Mesendoderm (in vitro differentiated cells): Measurements from ENCODE around the gene MYO1E.
A peak's percentile ranks its signal among the peaks of the same experiment; 100 is the strongest.

Experiments used
- DNase-seq: peaks from one replicate; pipeline ENCODE4 v3.0.0; 2013
- H2AK5ac ChIP-seq: 2 replicates; pipeline ENCODE4 v1.6.1; 2013; ENCODE audit warnings: low read length, inconsistent platforms
- H2BK120ac ChIP-seq: 2 replicates; pipeline ENCODE4 v1.6.1; 2013; ENCODE audit warnings: low read depth, mild to moderate bottlenecking, low read length, moderate library complexity, mixed read lengths
- H2BK15ac ChIP-seq: replicated peaks from 2 replicates; pipeline ENCODE4 v1.6.1; 2013; ENCODE audit warnings: low read depth, mild to moderate bottlenecking, moderate library complexity
- H2BK5ac ChIP-seq: 2 replicates; pipeline ENCODE4 v1.6.1; 2013; ENCODE audit warnings: low read length, inconsistent platforms
- H3K18ac ChIP-seq: 2 replicates; pipeline ENCODE4 v1.6.1; 2013; ENCODE audit warnings: mild to moderate bottlenecking, low read length, mixed read lengths
- H3K23ac ChIP-seq: one replicate; pipeline ENCODE4 v1.6.1; 2013; ENCODE audit warnings: low read length
- H3K27ac ChIP-seq: 2 replicates; pipeline ENCODE4 v1.5.1; 2013; ENCODE audit warnings: low read depth, mild to moderate bottlenecking, inconsistent platforms, low read length, moderate library complexity
- H3K27me3 ChIP-seq: 2 replicates; pipeline ENCODE4 v1.6.1; 2013; ENCODE audit warnings: low read length, control low read depth, mild to moderate bottlenecking, inconsistent platforms; ENCODE audit not compliant: insufficient read depth, poor library complexity
- H3K36me3 ChIP-seq: 2 replicates; pipeline ENCODE4 v1.6.1; 2013; ENCODE audit warnings: low read length, inconsistent platforms; ENCODE audit not compliant: control insufficient read depth, insufficient read depth
- H3K4ac ChIP-seq: one replicate; pipeline ENCODE4 v1.6.1; 2013; ENCODE audit warnings: low read depth, mild to moderate bottlenecking, low read length, moderate library complexity
- H3K4me1 ChIP-seq: 2 replicates; pipeline ENCODE4 v1.6.1; 2013; ENCODE audit warnings: low read depth, low read length, inconsistent platforms; ENCODE audit not compliant: control insufficient read depth
- H3K4me2 ChIP-seq: 2 replicates; pipeline ENCODE4 v1.6.1; 2013; ENCODE audit warnings: low read length
- H3K4me3 ChIP-seq: 2 replicates; pipeline ENCODE4 v1.5.1; 2013; ENCODE audit warnings: mild to moderate bottlenecking, low read length
- H3K56ac ChIP-seq: one replicate; pipeline ENCODE4 v1.6.1; 2013; ENCODE audit warnings: low read length
- H3K79me1 ChIP-seq: 2 replicates; pipeline ENCODE4 v1.6.1; 2013; ENCODE audit warnings: low read length, inconsistent platforms
- H3K79me2 ChIP-seq: 2 replicates; pipeline ENCODE4 v1.6.1; 2013; ENCODE audit warnings: mild to moderate bottlenecking, low read length; ENCODE audit not compliant: control insufficient read depth, insufficient read depth
- H3K9ac ChIP-seq: 2 replicates; pipeline ENCODE4 v1.6.1; 2013; ENCODE audit warnings: low read length, inconsistent platforms
- H4K5ac ChIP-seq: one replicate; pipeline ENCODE4 v1.6.1; 2013; ENCODE audit warnings: low read length
- H4K8ac ChIP-seq: one replicate; pipeline ENCODE4 v1.6.1; 2013; ENCODE audit warnings: low read depth, mild to moderate bottlenecking, control low read depth, low read length, moderate library complexity
- WGBS: extraction: QIAGEN DNeasy Blood & Tissue Kit; methylation state at CpG from one replicate; pipeline ENCODE4 v1.1.7; 2013; ENCODE audit warnings: low lambda C conversion rate, missing lambda C conversion rate; ENCODE audit not compliant: insufficient coverage; ENCODE audit errors: extremely low coverage; 5-methylcytosine and 5-hydroxymethylcytosine counted together

MYO1E gene

DNA sequence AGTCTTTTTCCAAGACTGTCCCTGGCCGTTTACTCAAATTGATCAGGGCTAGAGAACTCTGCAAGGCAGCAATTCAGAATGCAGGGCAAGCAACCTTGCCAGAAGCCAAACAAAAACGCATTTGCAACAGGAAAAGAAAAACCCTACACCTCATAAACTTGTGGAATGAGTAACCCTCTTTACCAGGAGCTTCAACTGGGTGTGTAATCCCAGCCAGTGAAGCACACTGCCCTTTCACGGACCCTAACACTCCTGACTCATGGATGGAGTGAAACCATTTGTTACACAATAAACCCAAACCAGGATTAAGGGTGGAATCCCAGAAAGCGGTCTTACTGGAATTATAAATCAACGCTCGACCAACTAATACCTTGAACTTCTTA is 180.8 kb downstream of the MYO1E start:
- H3K27me3 ChIP-seq, result no peaks in the 10 kb centered on the region
- no peak for DNase-seq
- H4K8ac ChIP-seq, result no peak overlapping the region
- H3K18ac ChIP-seq, result no peak overlapping the region
- no peaks in the 10 kb centered on the region for H3K79me2 ChIP-seq
- H3K56ac ChIP-seq, result no peak overlapping the region
- peaks cover 4% of the 10 kb centered on the region for H3K36me3 ChIP-seq
- no peak overlapping the region for H2AK5ac ChIP-seq
- no peak overlapping the region for H3K27ac ChIP-seq
- no peak overlapping the region for H4K5ac ChIP-seq
- no CpG with 5 or more reads among the region's 6 CpGs for WGBS
- no peak overlapping the region for H3K4me3 ChIP-seq
- H3K79me1 ChIP-seq, result no peaks in the 10 kb centered on the region
- H3K9ac ChIP-seq, result no peak overlapping the region
- no peaks in the 10 kb centered on the region for H3K4me1 ChIP-seq
- H2BK5ac ChIP-seq, result no peak overlapping the region
- H3K4ac ChIP-seq, result no peak overlapping the region
- no peak overlapping the region for H2BK15ac ChIP-seq
- H3K4me2 ChIP-seq, result no peak overlapping the region
- no peak overlapping the region for H2BK120ac ChIP-seq
- no peak overlapping the region for H3K23ac ChIP-seq

DNA sequence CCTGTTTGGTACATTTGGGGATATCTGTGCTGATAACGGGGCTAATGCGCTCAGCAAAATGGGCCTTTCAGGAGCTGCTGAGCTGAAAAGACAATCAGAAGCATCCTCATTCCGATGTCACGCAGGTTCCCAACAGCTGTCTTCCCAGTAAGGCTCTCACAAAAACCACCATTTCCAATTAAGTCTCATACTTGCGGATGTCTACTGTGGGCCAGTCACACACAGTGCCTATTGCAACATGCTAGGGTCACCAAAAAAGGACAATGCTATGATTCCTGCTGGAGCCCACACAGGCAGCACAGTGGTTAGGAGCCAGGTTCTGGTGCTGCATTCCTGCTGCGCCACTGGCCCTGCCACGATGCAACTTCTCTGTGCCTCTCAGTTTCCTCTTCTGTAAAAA is 182.4 kb downstream of the MYO1E start:
- Histone ChIP-seq H3K9ac (no peak overlapping the region), H2BK120ac (no peak overlapping the region), H3K79me1 (no peaks in the 10 kb centered on the region), H3K56ac (no peak overlapping the region), H3K23ac (no peak overlapping the region), H3K4ac (no peak overlapping the region), H3K4me1 (no peaks in the 10 kb centered on the region), H3K18ac (no peak overlapping the region), H3K79me2 (no peaks in the 10 kb centered on the region), H3K4me2 (no peak overlapping the region), H3K4me3 (no peak overlapping the region), H3K27me3 (no peaks in the 10 kb centered on the region), H3K27ac (no peak overlapping the region), H3K36me3 (peaks cover 4% of the 10 kb centered on the region), H2BK15ac (no peak overlapping the region), H4K5ac (no peak overlapping the region), H2BK5ac (no peak overlapping the region), H2AK5ac (no peak overlapping the region), H4K8ac (no peak overlapping the region)
- DNase-seq, result no peak
- WGBS, result no CpG with 5 or more reads among the region's 7 CpGs

DNA sequence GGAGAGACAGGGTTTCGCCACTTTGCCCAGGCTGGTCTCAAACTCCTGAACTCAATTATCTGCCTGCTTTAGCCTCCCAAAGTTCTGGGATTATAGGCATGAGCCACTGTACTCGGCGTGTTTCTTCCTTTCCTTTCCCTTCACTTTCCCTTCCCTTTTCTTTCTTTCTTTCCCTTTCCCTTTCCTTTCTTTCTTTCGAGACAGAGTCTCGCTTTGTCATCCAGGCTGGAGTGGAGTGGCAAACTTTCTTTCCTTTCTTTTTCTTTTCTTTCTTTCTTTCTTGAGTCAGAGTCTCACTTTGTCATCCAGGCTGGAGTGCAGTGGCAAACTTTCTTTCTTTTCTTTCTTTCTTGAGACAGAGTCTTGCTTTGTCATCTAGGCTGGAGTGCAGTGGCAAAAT is 183.4 kb downstream of the MYO1E start:
- H3K18ac ChIP-seq, result no peak overlapping the region
- H4K8ac ChIP-seq, result no peak overlapping the region
- no peak overlapping the region for H3K4me3 ChIP-seq
- peaks cover 4% of the 10 kb centered on the region for H3K36me3 ChIP-seq
- no peaks in the 10 kb centered on the region for H3K27me3 ChIP-seq
- H2BK15ac ChIP-seq, result no peak overlapping the region
- no peak for DNase-seq
- no peaks in the 10 kb centered on the region for H3K79me2 ChIP-seq
- H3K23ac ChIP-seq, result no peak overlapping the region
- H3K27ac ChIP-seq, result no peak overlapping the region
- H3K4me2 ChIP-seq, result no peak overlapping the region
- no peak overlapping the region for H2BK5ac ChIP-seq
- no peak overlapping the region for H3K4ac ChIP-seq
- no CpG with 5 or more reads among the region's 5 CpGs for WGBS
- H3K4me1 ChIP-seq, result no peaks in the 10 kb centered on the region
- no peak overlapping the region for H4K5ac ChIP-seq
- no peak overlapping the region for H2AK5ac ChIP-seq
- no peaks in the 10 kb centered on the region for H3K79me1 ChIP-seq
- H3K56ac ChIP-seq, result no peak overlapping the region
- H2BK120ac ChIP-seq, result no peak overlapping the region
- H3K9ac ChIP-seq, result no peak overlapping the region

DNA sequence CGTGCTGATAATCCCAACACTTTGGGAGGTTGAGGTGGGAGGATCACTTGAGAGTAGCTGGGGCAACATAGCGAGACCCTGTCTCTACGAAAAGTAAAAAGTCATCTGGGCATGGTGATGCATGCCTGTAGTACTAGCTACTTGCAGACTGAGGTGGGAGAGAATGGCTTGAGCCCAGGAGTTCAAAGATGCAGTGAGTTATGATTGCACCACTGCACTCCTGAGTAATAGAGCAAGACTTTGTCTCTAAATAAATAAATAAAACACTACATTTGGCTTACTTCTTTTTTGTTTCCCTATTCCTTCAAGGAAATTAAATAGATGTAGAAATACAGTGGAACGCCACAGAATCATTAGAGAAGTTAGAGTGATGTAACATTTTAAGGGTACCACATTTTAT is 186.2 kb downstream of the MYO1E start:
- H2AK5ac ChIP-seq, result no peak overlapping the region
- no peak overlapping the region for H3K56ac ChIP-seq
- WGBS, result no CpG with 5 or more reads among the region's 4 CpGs
- no peak overlapping the region for H2BK15ac ChIP-seq
- H3K27ac ChIP-seq, result no peak overlapping the region
- no peak overlapping the region for H2BK5ac ChIP-seq
- H3K4ac ChIP-seq, result no peak overlapping the region
- H3K4me1 ChIP-seq, result no peaks in the 10 kb centered on the region
- H3K79me2 ChIP-seq, result no peaks in the 10 kb centered on the region
- H2BK120ac ChIP-seq, result no peak overlapping the region
- H3K4me3 ChIP-seq, result no peak overlapping the region
- no peak overlapping the region for H3K18ac ChIP-seq
- H4K5ac ChIP-seq, result no peak overlapping the region
- H4K8ac ChIP-seq, result no peak overlapping the region
- no peaks in the 10 kb centered on the region for H3K27me3 ChIP-seq
- no peak overlapping the region for H3K4me2 ChIP-seq
- no peak overlapping the region for H3K23ac ChIP-seq
- H3K9ac ChIP-seq, result no peak overlapping the region
- H3K36me3 ChIP-seq, result peaks cover 4% of the 10 kb centered on the region
- no peaks in the 10 kb centered on the region for H3K79me1 ChIP-seq
- DNase-seq, result no peak

DNA sequence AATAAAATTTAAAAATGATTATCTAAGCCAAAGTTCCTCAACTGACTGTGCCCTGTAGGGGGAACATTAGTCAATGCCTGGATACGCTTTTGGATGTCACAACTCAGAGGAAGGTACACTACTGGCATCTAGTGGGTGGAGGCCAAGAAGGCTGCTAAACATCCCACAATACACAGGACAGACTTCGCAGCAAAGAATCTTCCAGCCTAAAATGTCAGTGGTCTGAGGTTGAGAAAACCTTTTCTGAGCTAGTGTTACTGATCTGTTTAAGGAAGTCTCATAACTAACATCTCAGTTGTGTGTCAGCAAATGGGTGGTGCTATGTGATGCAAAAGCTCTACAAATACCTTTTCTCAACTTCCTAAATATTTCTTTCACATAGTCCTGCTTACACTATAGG is 186.9 kb downstream of the MYO1E start:
- Histone ChIP-seq H3K4me1 (no peaks in the 10 kb centered on the region), H4K8ac (no peak overlapping the region), H2AK5ac (no peak overlapping the region), H3K4me3 (no peak overlapping the region), H3K9ac (no peak overlapping the region), H3K4me2 (no peak overlapping the region), H3K4ac (no peak overlapping the region), H2BK120ac (no peak overlapping the region), H3K79me1 (no peaks in the 10 kb centered on the region), H3K27me3 (no peaks in the 10 kb centered on the region), H2BK5ac (no peak overlapping the region), H2BK15ac (no peak overlapping the region), H3K79me2 (no peaks in the 10 kb centered on the region), H3K56ac (no peak overlapping the region), H3K27ac (no peak overlapping the region), H4K5ac (no peak overlapping the region), H3K36me3 (peaks cover 4% of the 10 kb centered on the region), H3K23ac (no peak overlapping the region), H3K18ac (no peak overlapping the region)
- peak; percentile 43 for DNase-seq
- no CpG with 5 or more reads among the region's 2 CpGs for WGBS

DNA sequence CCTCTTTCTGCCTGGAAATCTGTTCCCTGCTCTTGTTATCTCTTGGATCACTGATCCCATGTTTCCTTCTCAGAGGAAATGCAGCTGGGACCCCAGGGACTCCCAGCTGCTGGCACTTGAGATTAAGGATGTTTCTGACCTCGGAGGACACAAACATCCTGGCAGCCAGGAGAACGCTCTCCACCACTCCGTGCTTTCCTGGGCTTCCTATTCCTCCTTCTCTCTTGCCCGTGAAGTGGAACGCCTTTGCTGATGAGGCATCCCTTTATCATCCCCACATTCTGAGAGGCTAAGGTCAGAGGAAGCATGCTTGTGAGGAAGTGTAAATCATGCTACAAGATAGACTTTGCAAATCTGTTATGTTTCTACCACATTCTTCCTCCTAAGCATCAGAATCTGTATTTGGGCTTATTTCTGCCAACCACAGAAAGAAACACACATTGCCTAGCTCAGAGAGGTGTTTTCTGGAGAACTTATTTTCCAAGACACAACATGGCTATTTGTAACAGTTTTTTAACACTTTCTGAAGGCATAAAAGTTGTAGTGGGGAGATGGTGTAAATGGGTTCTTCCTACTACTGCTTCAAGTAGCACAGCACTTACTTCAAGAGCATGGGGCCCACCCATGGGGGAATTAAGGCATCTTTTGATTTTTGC is 191.6 kb downstream of the MYO1E start:
- H3K79me2 ChIP-seq, result no peaks in the 10 kb centered on the region
- H2BK15ac ChIP-seq, result no peak overlapping the region
- H3K27ac ChIP-seq, result no peak overlapping the region
- no peak overlapping the region for H2AK5ac ChIP-seq
- no peak overlapping the region for H3K9ac ChIP-seq
- peak; percentile 64 for DNase-seq
- no peak overlapping the region for H3K4me3 ChIP-seq
- H4K8ac ChIP-seq, result no peak overlapping the region
- no peak overlapping the region for H3K18ac ChIP-seq
- H3K4ac ChIP-seq, result no peak overlapping the region
- WGBS, result no CpG with 5 or more reads among the region's 5 CpGs
- H3K79me1 ChIP-seq, result no peaks in the 10 kb centered on the region
- no peaks in the 10 kb centered on the region for H3K27me3 ChIP-seq
- no peaks in the 10 kb centered on the region for H3K36me3 ChIP-seq
- no peak overlapping the region for H4K5ac ChIP-seq
- H2BK120ac ChIP-seq, result no peak overlapping the region
- H3K4me1 ChIP-seq, result no peaks in the 10 kb centered on the region
- no peak overlapping the region for H3K23ac ChIP-seq
- H2BK5ac ChIP-seq, result no peak overlapping the region
- no peak overlapping the region for H3K4me2 ChIP-seq
- no peak overlapping the region for H3K56ac ChIP-seq
